ENCODE data around the gene NELFE.

GRCh38 chr6:31958741-31959739, at the start of gene NELFE, which contains the start of gene SKIC2:
- TF ChIP-seq, protein P1, sequence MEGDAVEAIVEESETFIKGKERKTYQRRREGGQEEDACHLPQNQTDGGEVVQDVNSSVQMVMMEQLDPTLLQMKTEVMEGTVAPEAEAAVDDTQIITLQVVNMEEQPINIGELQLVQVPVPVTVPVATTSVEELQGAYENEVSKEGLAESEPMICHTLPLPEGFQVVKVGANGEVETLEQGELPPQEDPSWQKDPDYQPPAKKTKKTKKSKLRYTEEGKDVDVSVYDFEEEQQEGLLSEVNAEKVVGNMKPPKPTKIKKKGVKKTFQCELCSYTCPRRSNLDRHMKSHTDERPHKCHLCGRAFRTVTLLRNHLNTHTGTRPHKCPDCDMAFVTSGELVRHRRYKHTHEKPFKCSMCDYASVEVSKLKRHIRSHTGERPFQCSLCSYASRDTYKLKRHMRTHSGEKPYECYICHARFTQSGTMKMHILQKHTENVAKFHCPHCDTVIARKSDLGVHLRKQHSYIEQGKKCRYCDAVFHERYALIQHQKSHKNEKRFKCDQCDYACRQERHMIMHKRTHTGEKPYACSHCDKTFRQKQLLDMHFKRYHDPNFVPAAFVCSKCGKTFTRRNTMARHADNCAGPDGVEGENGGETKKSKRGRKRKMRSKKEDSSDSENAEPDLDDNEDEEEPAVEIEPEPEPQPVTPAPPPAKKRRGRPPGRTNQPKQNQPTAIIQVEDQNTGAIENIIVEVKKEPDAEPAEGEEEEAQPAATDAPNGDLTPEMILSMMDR (IDR thresholded peaks at IDR 0.05), result no peak
- TF ChIP-seq POLR2A (IDR thresholded peaks at IDR 0.05), result peak in 1 of 2 donors; percentile 4

Measured in vagina (tissue), 2 donors.